GM23248 (cell line): ENCODE data around the gene SH3BGRL.

Experiments
- EZH2 ChIP-seq: fragments of 200-600 bp; sonication (generic); IDR thresholded peaks from 2 replicates; pipeline ENCODE4 v1.6.1; 2018; ENCODE audit warnings: antibody characterized with exemption, mild to moderate bottlenecking; ENCODE audit not compliant: insufficient read depth, poor library complexity, severe bottlenecking
- EZH2phosphoT487 ChIP-seq: fragments of 200-600 bp; sonication (generic); IDR thresholded peaks from 2 replicates; pipeline ENCODE4 v1.6.1; 2018; ENCODE audit warnings: antibody characterized with exemption, moderate library complexity, mild to moderate bottlenecking, low read depth; ENCODE audit not compliant: insufficient read depth

DNA sequence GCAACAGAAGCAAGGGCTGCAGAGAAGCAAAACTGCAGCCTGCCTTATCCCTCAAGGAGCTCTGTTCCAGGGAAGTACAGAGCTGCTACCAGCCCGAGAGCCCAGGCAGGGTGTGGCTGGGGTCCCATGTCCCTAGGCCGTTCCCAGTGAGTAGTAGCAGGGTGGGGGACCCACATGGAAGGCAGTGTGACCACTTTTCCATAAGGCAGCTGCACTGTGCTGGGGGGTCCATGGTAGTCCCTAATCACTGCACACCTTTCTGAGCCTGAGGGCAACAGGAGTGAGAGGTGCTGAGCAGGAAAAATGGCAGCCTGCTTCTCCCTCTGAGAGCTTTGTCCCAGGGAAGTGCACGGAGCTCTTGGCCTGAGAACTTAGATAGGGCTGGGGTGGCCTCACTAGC, 135.9 kb downstream of the SH3BGRL start:
- TF ChIP-seq EZH2 (no peak), EZH2phosphoT487 (no peak)
